Large intestine (tissue), 3 donors: Measurements from ENCODE around the gene C10orf105. TPM values are rescaled to one million over a fixed set of nuclear protein-coding genes. Genes with fewer than 3 reads are reported as not detected.

ENCODE experiments used
- DNase-seq, 2 donors: peaks; one replicate each; pipeline versions ENCODE4 v3.0.0 to v3.0.0-alpha.2; 2013
- H3K27ac ChIP-seq: one replicate; pipeline ENCODE4 v1.5.1; 2013; ENCODE audit warnings: low read length
- H3K27me3 ChIP-seq: 2 replicates; pipeline ENCODE4 v1.6.1; 2013; ENCODE audit warnings: low read length; ENCODE audit not compliant: control insufficient read depth, insufficient read depth
- H3K36me3 ChIP-seq: 2 replicates; pipeline ENCODE4 v1.6.1; 2013; ENCODE audit warnings: low read length; ENCODE audit not compliant: control insufficient read depth, insufficient read depth
- H3K4me1 ChIP-seq: one replicate; pipeline ENCODE4 v1.6.1; 2013; ENCODE audit warnings: low read length; ENCODE audit not compliant: control insufficient read depth, insufficient read depth
- H3K4me3 ChIP-seq: one replicate; pipeline ENCODE4 v1.5.1; 2013; ENCODE audit warnings: low read length
- H3K9me3 ChIP-seq: one replicate; pipeline ENCODE4 v1.6.1; 2013; ENCODE audit warnings: mild to moderate bottlenecking, low read depth, low read length, moderate library complexity; ENCODE audit not compliant: control insufficient read depth
- WGBS: methylation state at CpG from one replicate; pipeline ENCODE4 v1.1.5; 2013; ENCODE audit warnings: low lambda C conversion rate; ENCODE audit not compliant: insufficient coverage; 5-methylcytosine and 5-hydroxymethylcytosine counted together
- polyA plus RNA-seq: library from polyadenylated mRNA; unstranded; fragments of 120-200 nt; gene quantifications from one replicate; pipeline ENCODE4 v1.2.1, GENCODE V29; 2013

C10orf105 gene
- polyA plus RNA-seq, 1 donor, result 0.27 TPM

GRCh38 chr10:71696628-71697326 lies 22.8 kb downstream of the C10orf105 start:
- Histone ChIP-seq H3K27me3 (no peaks in the 10 kb centered on the region), H3K9me3 (no peaks in the 10 kb centered on the region), H3K4me3 (no peak overlapping the region), H3K36me3 (no peaks in the 10 kb centered on the region), H3K4me1 (peaks cover 8% of the 10 kb centered on the region), H3K27ac (no peak overlapping the region)
- no CpG with 5 or more reads among the region's 10 CpGs for WGBS
- peak in 1 of 2 donors; percentile 51 for DNase-seq

- no CpG with 5 or more reads among the region's 14 CpGs for WGBS
- Histone ChIP-seq H3K4me3 (no peak overlapping the region), H3K4me1 (peaks cover 8% of the 10 kb centered on the region), H3K36me3 (no peaks in the 10 kb centered on the region), H3K27ac (no peak overlapping the region), H3K27me3 (no peaks in the 10 kb centered on the region), H3K9me3 (no peaks in the 10 kb centered on the region)
- no peak for DNase-seq
These were observed 23.8 kb downstream of the C10orf105 start for GRCh38 chr10:71695502-71696476.

GRCh38 chr10:71694567-71694968 lies 25.0 kb downstream of the C10orf105 start:
- Histone ChIP-seq H3K36me3 (no peaks in the 10 kb centered on the region), H3K27me3 (no peaks in the 10 kb centered on the region), H3K9me3 (no peaks in the 10 kb centered on the region), H3K4me1 (peaks cover 8% of the 10 kb centered on the region), H3K27ac (no peak overlapping the region), H3K4me3 (no peak overlapping the region)
- DNase-seq, result no peak
- WGBS, result no CpG with 5 or more reads among the region's 10 CpGs

- Histone ChIP-seq H3K27me3 (no peaks in the 10 kb centered on the region), H3K36me3 (no peaks in the 10 kb centered on the region), H3K27ac (no peak overlapping the region), H3K4me1 (peaks cover 8% of the 10 kb centered on the region), H3K4me3 (no peak overlapping the region), H3K9me3 (no peaks in the 10 kb centered on the region)
- no peak for DNase-seq
- WGBS, result 100% methylated on average over 1 of the region's 18 CpGs
These were observed 25.5 kb downstream of the C10orf105 start for GRCh38 chr10:71694039-71694501.

- WGBS, result 80% methylated on average over 1 of the region's 5 CpGs
- no peaks in the 10 kb centered on the region for H3K36me3 ChIP-seq
- H3K4me3 ChIP-seq, result no peak overlapping the region
- no peak for DNase-seq
- no peaks in the 10 kb centered on the region for H3K27me3 ChIP-seq
- H3K27ac ChIP-seq, result no peak overlapping the region
- peaks cover 8% of the 10 kb centered on the region for H3K4me1 ChIP-seq
- peaks cover 7% of the 10 kb centered on the region for H3K9me3 ChIP-seq
These were observed 26.2 kb downstream of the C10orf105 start for GRCh38 chr10:71693377-71693776.

GRCh38 chr10:71692598-71693306 lies 26.8 kb downstream of the C10orf105 start:
- DNase-seq, result no peak
- 80% methylated on average over 1 of the region's 7 CpGs for whole genome bisulfite sequencing
- H3K36me3 ChIP-seq, result no peaks in the 10 kb centered on the region
- H3K9me3 ChIP-seq, result peaks cover 9% of the 10 kb centered on the region
- H3K4me1 ChIP-seq, result peaks cover 8% of the 10 kb centered on the region
- no peaks in the 10 kb centered on the region for H3K27me3 ChIP-seq
- H3K4me3 ChIP-seq, result no peak overlapping the region
- H3K27ac ChIP-seq, result no peak overlapping the region

GRCh38 chr10:71691405-71691804 lies 28.2 kb downstream of the C10orf105 start:
- WGBS, result no CpG with 5 or more reads among the region's 2 CpGs
- Histone ChIP-seq H3K36me3 (no peaks in the 10 kb centered on the region), H3K9me3 (peaks cover 9% of the 10 kb centered on the region), H3K27ac (no peak overlapping the region), H3K4me3 (no peak overlapping the region), H3K27me3 (no peaks in the 10 kb centered on the region), H3K4me1 (peaks cover 2% of the 10 kb centered on the region)
- no peak for DNase-seq

- Histone ChIP-seq H3K4me3 (no peak overlapping the region), H3K27me3 (no peaks in the 10 kb centered on the region), H3K36me3 (no peaks in the 10 kb centered on the region), H3K9me3 (peaks cover 9% of the 10 kb centered on the region), H3K4me1 (no peaks in the 10 kb centered on the region), H3K27ac (no peak overlapping the region)
- no CpG with 5 or more reads among the region's 13 CpGs for WGBS
- DNase-seq, result no peak
These were observed 29.4 kb downstream of the C10orf105 start for GRCh38 chr10:71690094-71690720.

- H3K4me3 ChIP-seq, result no peak overlapping the region
- H3K4me1 ChIP-seq, result no peaks in the 10 kb centered on the region
- H3K27ac ChIP-seq, result no peak overlapping the region
- no peak for DNase-seq
- H3K9me3 ChIP-seq, result peaks cover 9% of the 10 kb centered on the region
- 100% methylated on average over 2 of the region's 3 CpGs for WGBS
- no peaks in the 10 kb centered on the region for H3K36me3 ChIP-seq
- no peaks in the 10 kb centered on the region for H3K27me3 ChIP-seq
These were observed 31.3 kb downstream of the C10orf105 start for GRCh38 chr10:71688256-71688655.

- no peak for DNase-seq
- Histone ChIP-seq H3K36me3 (no peaks in the 10 kb centered on the region), H3K9me3 (peaks cover 9% of the 10 kb centered on the region), H3K27ac (no peak overlapping the region), H3K4me3 (no peak overlapping the region), H3K27me3 (no peaks in the 10 kb centered on the region), H3K4me1 (no peaks in the 10 kb centered on the region)
- WGBS, result no CpG with 5 or more reads among the region's 9 CpGs
These were observed 32.1 kb downstream of the C10orf105 start for GRCh38 chr10:71687480-71687879.
